ENCODE results near the gene PLPP7. TPM values are rescaled to one million over a fixed set of nuclear protein-coding genes. Genes with fewer than 3 reads are reported as not detected.

PLPP7 gene
- total RNA-seq, 1 experiment from 2014 or later: not detected

DNA sequence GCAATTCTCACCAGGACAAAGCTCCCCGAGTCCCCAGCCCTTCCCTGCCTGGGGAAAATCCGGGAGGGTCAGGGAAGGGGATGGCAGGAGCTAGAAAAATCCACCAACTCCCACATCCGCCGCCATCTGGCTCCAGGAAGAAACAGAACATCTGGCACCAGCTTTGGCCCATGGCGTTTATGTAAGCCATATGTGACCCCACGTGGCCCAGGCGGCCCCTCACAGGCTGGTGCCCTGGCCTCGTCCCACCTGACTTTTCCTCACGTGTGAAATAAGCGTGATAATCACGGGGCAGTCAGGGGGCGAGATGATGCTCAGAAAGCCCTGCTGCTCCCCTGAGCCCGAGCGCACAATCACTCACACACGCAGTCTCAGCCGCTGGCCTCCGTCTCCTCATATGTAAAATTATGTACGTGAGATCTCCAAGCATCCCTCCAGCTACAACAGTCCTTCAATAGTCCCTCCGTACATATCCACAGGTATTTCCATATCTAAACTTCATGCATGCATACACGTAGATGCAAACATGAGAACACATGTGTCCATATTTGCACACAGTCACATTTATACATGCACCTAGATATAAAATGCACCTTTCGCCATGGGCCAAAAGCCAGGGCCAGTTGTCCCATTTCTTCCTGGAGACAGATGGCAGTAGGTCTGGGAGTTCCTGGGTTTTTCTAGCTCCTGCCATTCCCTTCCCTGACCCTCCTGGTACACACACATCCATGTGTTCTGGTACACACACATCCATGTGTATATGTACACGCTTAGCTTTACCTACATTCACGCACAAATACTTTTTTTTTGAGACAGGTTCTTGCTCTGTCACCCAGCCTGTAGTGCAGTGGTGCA is 28.9 kb downstream of the PLPP7 start:
- no peak for DNase-seq
- no peaks in the 10 kb centered on the region for H4K20me1 ChIP-seq (ENCODE audit: insufficient read depth)
- H3K4me1 ChIP-seq (replicated peaks; ENCODE audit: insufficient read depth): peaks cover 23% of the 10 kb centered on the region
- no peaks in the 10 kb centered on the region for H3K9me3 ChIP-seq (ENCODE audit: insufficient read depth, low read depth)
- no peaks in the 10 kb centered on the region for H3K9me2 ChIP-seq (ENCODE audit: insufficient read depth)
- H3K4me2 ChIP-seq: no peak overlapping the region
- TF ChIP-seq CTCF (conservative IDR thresholded peaks at IDR 0.05) (no peak), EZH2 (IDR thresholded peaks at IDR 0.05; ENCODE audit: low read depth) (no peak)
- no peak overlapping the region for H3K27ac ChIP-seq
- no TSS peak for BruUV-seq (replicated peaks)
- H3K27me3 ChIP-seq (ENCODE audit: insufficient read depth, low read depth): no peaks in the 10 kb centered on the region
- no peak overlapping the region for H3K4me3 ChIP-seq
- no peaks in the 10 kb centered on the region for H3K79me2 ChIP-seq (ENCODE audit: low read depth)
- intact Hi-C loops (cut with micrococcal nuclease; ENCODE audit: unreplicated experiment): no loop called here
- POLR2A ChIA-PET (ENCODE audit: unreplicated experiment): no interaction called here
- CTCF ChIA-PET: no interaction called here
- no peaks in the 10 kb centered on the region for H3K36me3 ChIP-seq (ENCODE audit: low read depth)
- peaks cover 10% of the 10 kb centered on the region; the same call in 1 of the 2 replicates for H3F3A ChIP-seq (ENCODE audit: insufficient read depth, low read depth)
- no peak overlapping the region for H2AFZ ChIP-seq

GRCh38 chr9:131319486-131319885 is 30.0 kb downstream of the PLPP7 start:
- peaks cover 18% of the 10 kb centered on the region for H3K4me1 ChIP-seq (replicated peaks; ENCODE audit: insufficient read depth)
- no peaks in the 10 kb centered on the region for H4K20me1 ChIP-seq (ENCODE audit: insufficient read depth)
- ChIA-PET POLR2A (ENCODE audit: unreplicated experiment) (no interaction called here), CTCF (no interaction called here)
- H3K9me3 ChIP-seq (ENCODE audit: insufficient read depth, low read depth): no peaks in the 10 kb centered on the region
- H3K79me2 ChIP-seq (ENCODE audit: low read depth): no peaks in the 10 kb centered on the region
- no peak for TF ChIP-seq EZH2 (IDR thresholded peaks at IDR 0.05; ENCODE audit: low read depth)
- no peak for TF ChIP-seq CTCF (conservative IDR thresholded peaks at IDR 0.05)
- DNase-seq: no peak
- no peaks in the 10 kb centered on the region for H3K9me2 ChIP-seq (ENCODE audit: insufficient read depth)
- intact Hi-C loops (cut with micrococcal nuclease; ENCODE audit: unreplicated experiment): no loop called here
- H3F3A ChIP-seq (ENCODE audit: insufficient read depth, low read depth): peaks cover 7% of the 10 kb centered on the region; the same call in 1 of the 2 replicates
- H3K36me3 ChIP-seq (ENCODE audit: low read depth): no peaks in the 10 kb centered on the region
- H3K27me3 ChIP-seq (ENCODE audit: insufficient read depth, low read depth): no peaks in the 10 kb centered on the region
- BruUV-seq (replicated peaks): no TSS peak
- H2AFZ ChIP-seq: no peak overlapping the region
- H3K27ac ChIP-seq: no peak overlapping the region
- no peak overlapping the region for H3K4me2 ChIP-seq
- no peak overlapping the region for H3K4me3 ChIP-seq

DNA sequence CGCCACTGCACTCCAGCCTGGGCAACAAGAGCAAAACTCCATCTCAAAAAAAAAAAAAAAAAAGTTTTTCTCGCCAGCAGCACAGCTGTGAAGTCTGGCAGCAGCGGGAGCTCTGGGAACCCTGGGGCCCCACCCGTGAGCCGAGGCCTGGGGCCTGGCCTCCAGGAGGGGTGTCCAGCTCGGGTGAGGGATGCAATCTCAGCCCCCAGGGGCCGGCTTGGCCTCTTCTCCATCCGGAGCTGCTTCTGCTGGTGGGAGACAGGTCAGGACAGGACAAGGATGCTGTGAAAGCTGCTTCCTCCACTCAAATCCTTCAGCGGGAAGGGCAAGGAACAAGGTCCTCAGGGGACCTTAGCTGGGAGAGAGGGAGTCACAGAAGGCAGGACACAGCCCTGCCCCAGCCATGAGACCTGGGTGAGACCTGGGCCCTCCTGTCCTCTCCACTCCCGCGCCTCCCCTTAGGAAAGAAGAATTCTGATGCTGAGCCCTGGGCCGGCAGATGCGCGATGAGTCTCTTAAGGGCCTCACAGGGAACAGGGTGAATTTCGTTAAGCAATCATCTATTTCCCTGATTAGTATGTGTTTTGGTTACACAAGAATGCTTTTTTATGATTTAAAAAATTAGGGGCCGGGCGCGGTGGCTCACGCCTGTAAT is 30.6 kb downstream of the PLPP7 start:
- intact Hi-C loops (cut with micrococcal nuclease; ENCODE audit: unreplicated experiment): no loop called here
- no peaks in the 10 kb centered on the region for H3K27me3 ChIP-seq (ENCODE audit: insufficient read depth, low read depth)
- H3K4me2 ChIP-seq: no peak overlapping the region
- H3K9me2 ChIP-seq (ENCODE audit: insufficient read depth): no peaks in the 10 kb centered on the region
- TF ChIP-seq EZH2 (IDR thresholded peaks at IDR 0.05; ENCODE audit: low read depth): no peak
- H3K79me2 ChIP-seq (ENCODE audit: low read depth): no peaks in the 10 kb centered on the region
- POLR2A ChIA-PET (ENCODE audit: unreplicated experiment): no interaction called here
- no peaks in the 10 kb centered on the region for H3K36me3 ChIP-seq (ENCODE audit: low read depth)
- CTCF ChIA-PET: interaction anchor here (0.6 kb wide), 1 partner anchor 101 kb away, joined by 3 read pairs; no protein-coding TSS in a partner anchor
- peaks cover 18% of the 10 kb centered on the region for H3K4me1 ChIP-seq (replicated peaks; ENCODE audit: insufficient read depth)
- no peak overlapping the region for H2AFZ ChIP-seq
- DNase-seq: no peak
- peaks cover 7% of the 10 kb centered on the region; the same call in 1 of the 2 replicates for H3F3A ChIP-seq (ENCODE audit: insufficient read depth, low read depth)
- H4K20me1 ChIP-seq (ENCODE audit: insufficient read depth): no peaks in the 10 kb centered on the region
- BruUV-seq (replicated peaks): no TSS peak
- H3K27ac ChIP-seq: no peak overlapping the region
- no peak overlapping the region for H3K4me3 ChIP-seq
- no peaks in the 10 kb centered on the region for H3K9me3 ChIP-seq (ENCODE audit: insufficient read depth, low read depth)
